ENCODE measurements around the gene PLA1A.
A peak's percentile ranks its signal among the peaks of the same experiment; 100 is the strongest.
"Not testable (repeated sequence)": the region's sequence is repeated elsewhere in the genome, so short reads cannot be mapped to it uniquely, and the experiment has no call there.

Gene PLA1A, protein sequence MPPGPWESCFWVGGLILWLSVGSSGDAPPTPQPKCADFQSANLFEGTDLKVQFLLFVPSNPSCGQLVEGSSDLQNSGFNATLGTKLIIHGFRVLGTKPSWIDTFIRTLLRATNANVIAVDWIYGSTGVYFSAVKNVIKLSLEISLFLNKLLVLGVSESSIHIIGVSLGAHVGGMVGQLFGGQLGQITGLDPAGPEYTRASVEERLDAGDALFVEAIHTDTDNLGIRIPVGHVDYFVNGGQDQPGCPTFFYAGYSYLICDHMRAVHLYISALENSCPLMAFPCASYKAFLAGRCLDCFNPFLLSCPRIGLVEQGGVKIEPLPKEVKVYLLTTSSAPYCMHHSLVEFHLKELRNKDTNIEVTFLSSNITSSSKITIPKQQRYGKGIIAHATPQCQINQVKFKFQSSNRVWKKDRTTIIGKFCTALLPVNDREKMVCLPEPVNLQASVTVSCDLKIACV

DNA sequence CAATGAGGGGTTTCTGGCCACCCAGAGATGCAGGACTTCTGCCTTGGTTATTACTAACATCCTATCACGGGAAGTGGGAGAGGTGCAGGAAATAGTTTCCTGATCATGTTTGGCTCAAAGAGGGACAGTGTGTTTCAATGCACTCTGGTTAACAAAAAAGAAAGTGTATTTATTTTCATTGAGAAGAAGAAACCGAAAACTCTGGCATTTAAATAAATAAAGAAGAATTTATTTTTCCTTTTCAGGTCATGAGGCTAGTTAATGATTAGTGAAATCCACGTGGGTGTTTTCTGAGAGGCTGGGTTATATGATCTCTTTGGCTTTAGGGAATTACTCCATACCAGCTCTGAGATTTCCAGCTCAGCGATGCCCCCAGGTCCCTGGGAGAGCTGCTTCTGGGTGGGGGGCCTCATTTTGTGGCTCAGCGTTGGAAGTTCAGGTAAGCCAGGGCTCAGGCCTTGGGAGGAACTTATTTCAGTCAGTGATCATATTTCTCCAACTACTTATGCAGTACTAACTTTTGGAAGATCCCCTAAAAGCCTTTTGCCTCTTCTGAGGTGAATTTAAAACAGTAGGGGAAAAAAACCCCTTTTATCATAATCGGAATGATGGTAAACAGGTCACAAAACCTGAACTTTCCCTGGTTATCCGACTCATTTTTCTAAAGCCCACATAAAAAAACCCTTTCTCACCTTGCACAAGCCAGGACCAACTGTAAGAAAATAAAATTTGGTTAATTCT lies at the start of gene PLA1A:
TSS of gene PLA1A (plus strand) at position 338 of the 741 bp plus-strand sequence. CDS start at position 367, 29 bp downstream.
- no peak for DNase-seq

DNA sequence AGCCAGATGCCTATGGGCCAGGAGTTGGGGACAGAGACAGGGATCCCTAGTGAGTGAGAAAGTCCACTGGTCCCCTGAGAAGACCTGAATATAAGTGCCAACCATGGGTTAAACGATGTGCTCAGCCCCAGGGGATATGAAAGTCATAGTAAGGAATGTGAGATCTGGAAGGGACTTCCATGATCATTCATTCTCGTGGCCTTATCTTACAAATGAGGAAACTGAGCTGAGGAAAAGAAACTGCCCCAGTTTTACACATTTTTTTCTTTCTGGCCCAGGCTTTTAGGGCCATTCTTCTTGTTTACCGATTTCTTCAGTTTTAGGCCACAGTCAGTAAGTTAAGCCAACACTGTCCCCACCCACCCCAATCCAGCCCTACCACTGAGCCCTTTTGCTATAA lies 49.3 kb upstream of the PLA1A start:
- no peak for DNase-seq

DNA sequence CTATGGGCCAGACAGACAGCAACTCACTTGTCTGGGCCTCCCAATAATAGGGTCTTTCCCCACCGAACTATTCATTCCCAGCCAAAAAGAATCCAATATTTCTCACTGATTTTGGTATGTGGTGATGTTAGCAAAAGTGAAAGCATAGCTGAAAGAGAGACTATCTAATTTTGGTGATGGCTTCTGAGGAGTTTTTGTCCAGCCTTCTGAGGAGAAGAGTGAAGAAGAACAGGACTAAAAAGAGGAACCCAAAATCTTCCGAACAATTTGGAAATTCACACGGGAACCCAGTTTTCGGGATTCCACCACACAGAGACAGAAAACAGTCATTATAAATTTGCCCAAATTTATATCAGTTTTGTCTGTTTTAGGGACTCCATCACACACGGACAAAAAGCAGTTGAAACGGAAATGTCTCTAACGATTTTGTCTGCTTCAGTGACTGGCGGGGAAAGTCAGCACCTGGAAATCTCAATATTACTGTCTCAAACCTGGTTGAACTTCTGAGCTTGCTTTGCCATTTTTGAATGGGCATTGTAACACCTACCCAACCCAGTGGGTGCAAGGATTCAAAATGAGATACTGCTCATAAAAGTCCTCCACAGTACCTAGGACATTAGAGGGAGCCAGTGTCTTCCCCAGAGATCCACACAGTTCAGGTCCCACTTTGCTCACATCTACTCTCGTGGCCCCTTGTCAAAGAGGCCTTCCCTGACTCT lies 47.3 kb upstream of the PLA1A start:
- no peak for DNase-seq

DNA sequence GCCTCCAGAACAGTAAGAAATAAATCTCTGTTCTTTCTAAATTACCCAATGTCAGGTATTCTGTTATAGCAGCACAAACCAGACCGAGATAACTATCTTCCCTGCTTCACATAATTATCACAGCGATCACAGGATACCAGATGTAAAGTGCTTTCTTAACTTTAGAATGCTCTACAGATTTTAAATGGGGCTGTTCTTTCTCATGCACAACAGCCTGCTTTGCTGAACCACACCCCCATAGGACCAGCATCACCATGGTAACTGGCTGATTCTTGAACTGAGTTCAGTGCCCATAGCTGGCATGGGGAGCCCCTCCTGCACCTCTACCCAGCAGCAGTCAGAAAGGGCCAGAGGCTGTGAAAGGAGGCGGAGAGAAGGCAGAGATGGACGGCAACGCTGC lies 46.1 kb upstream of the PLA1A start:
- DNase-seq: no peak

DNA sequence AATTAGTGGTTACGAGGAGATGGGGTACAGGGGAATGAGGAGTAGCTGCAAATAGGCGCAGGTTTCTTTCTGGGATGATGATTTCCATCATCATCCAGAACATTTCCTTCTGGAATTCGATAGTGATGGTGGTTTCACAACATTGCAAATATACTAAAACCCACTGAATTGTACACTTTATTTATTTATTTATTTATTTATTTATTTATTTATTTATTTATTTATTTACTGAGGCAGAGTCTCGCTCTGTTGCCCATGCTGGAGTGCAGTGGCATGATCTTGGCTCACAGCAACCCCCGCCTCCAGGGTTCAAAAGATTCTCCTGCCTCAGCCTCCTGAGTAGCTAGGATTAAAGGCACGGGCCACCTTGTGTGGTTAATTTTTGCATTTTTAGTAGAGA lies 44.8 kb upstream of the PLA1A start:
- not testable (repeated sequence) for DNase-seq

- no peak for DNase-seq
Observed at GRCh38 chr3:119553823-119554415, 43.8 kb upstream of the PLA1A start.

GRCh38 chr3:119555309-119555735 lies 42.4 kb upstream of the PLA1A start:
- no peak for DNase-seq

GRCh38 chr3:119555929-119556328 lies 41.8 kb upstream of the PLA1A start:
- DNase-seq: no peak

DNA sequence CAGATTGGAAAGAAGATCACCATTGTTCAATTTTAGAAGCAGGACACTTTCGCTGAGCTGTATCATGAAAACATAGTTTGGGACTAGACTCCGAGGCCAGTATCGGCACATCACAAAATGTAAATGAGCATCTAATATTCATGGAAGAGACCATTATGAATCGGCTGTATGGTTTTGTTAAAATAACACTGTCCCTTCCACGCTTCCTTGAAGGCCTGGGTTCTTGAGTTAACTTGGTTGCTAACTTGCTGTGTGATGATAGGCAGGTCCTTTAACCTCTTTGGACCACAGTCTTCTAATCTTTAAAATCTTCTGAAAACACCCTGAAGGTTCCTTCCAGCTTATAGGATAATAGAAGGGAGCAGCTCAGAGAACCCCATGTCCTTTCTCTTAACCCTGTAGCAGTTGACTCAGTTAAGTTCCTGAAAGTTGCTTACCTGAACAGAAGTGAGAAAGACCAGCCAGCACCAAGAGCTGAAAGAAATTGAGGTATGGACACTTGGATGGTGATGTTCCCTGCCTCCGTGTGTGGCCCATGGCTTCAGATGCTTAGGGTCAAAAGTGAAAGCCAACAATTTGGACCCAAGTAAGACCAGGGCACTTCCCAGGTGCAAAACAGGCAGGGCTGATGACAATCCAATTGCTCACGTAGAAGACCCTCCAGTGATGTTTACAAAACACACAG lies 40.4 kb upstream of the PLA1A start:
- DNase-seq: no peak

DNA sequence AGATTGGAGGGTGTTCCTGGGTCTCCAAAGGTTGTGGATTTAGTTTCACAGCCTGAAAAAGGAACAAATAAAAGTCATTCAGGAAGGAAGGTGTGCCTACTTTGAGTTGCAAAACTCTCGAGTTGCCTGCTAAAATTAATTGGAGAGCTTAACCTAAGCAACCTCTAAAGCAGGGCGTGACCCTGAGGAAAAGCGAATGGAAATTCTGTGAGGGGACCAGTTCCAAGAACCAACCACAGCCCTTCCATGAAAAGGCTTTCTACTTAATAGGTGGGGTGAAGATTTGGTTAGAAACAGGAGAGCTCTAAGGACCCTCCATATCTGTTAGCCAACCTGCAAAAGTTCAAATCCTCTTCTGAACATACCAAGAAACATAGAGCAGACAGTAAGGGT lies 39.8 kb upstream of the PLA1A start:
- no peak for DNase-seq

GRCh38 chr3:119558626-119559317 lies 38.9 kb upstream of the PLA1A start:
- no peak for DNase-seq

DNA sequence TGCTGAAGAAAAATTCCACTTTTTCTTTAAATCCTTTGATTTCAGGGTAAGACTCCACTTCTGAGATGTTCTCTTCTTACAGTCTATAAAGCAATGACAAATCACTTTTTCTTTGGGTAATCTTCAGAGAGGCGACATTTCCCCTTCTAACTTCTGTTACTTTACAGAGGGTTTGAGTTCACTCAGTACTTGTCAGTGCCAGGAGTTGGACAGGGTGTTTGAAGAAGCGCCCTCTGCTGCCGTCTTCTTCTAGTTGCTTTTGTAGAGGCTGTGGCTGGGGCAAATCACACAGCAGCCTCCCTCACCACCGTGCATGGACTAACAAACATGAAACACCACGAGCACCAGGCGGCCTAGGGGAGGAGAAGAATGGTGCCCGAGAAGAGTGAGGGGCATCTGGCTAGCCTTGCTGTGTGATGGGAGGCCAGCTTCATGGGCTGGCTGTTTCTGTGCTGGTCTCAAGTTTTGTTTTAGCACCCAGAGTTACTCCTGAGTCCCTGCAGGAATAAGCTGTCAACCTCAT lies 38.2 kb upstream of the PLA1A start, which contains the start of gene CD80:
TSS of gene CD80 (minus strand) at position 174 of the 523 bp plus-strand sequence. CDS start 1,886 bp downstream, outside the sequence.
- peak; percentile 68 for DNase-seq

DNA sequence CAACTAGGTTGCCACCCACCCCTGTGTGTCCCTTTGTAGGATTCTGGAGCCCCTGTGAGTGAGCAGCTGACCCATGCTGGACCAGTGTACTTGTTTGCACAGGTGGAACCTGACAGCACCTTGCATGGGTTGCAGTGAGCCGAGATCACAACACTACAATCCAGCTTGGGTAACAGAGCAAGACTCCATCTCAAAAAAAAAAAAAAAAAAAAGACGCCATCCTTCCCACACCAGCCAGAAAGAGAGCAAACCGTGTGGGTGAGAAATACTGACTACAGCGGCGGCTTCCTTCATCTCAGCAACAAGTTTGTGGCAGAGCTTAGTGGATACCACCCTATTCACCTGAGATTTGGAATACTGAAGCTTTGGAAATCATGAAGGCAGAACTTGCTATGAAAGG lies 37.5 kb upstream of the PLA1A start:
- DNase-seq: no peak

GRCh38 chr3:119562307-119562961 lies 35.3 kb upstream of the PLA1A start:
- peak; percentile 21 for DNase-seq

GRCh38 chr3:119563334-119563733 lies 34.4 kb upstream of the PLA1A start:
- not testable (repeated sequence) for DNase-seq

DNA sequence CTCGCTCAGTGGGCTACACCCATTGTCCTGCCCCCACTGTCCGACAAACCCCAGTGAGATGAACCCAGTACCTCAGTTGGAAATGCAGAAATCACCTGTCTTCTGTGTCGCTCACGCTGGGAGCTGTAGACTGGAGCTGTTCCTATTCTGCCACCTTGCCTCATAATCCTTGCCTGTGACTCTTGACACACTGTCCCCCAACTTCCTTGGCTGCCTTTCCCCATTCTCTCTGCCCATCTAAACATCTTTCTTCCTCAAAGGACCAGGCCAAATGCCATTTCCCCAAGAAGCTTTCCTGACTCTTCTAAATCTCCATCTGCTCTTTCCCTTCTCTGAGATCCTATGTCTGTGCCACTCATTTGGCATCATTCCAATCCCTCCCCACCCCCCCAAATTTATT lies 28.5 kb upstream of the PLA1A start:
- no peak for DNase-seq

GRCh38 chr3:119570229-119570628 lies 27.5 kb upstream of the PLA1A start:
- no peak for DNase-seq

DNA sequence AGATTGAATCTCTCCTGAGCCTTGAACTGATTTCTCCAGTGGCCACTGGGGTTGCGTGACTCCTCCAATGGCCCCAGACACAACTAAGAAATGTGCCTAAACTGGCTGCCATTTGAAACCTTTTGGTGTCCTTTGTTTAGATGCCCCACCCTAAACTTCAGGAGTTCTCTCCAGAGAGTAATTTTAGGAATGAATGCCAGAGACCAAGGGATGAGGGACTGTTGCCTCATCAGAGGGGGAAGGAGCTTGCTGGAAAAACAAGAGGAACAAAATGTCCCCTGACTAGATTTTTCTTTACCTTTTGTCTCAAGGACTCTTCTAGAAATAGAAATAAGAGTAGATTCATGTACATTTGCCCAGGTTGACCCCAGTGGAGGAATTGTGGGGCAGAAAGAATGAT lies 26.5 kb upstream of the PLA1A start:
- no peak for DNase-seq

DNA sequence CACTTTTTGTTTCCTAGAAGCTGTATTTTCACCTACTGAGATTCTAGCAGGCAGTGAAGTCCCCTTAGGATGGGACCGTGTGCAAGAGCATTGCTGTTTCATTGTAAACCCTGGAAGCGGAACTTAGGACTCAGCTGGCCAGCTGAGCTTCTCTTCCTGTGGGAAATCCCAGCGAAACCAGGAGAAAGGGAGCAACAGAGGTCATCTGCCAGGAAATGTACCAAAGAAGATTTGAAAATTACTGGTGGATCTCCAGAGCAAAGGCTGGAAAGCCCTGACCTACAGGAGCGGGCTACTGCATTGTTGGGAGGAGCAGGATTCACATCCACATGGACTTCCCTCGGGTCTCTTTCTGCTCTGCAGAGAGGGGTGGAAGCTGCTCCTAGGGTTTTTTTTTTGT lies 26.0 kb upstream of the PLA1A start:
- DNase-seq: no peak

GRCh38 chr3:119575507-119575906 lies 22.2 kb upstream of the PLA1A start:
- DNase-seq: no peak
